ENCODE data around the gene SIRT3. TPM values are rescaled to one million over a fixed set of nuclear protein-coding genes. Genes with fewer than 3 reads are reported as not detected.
A peak's percentile ranks its signal among the peaks of the same experiment; 100 is the strongest.

SIRT3 gene
- total RNA-seq, 1 experiment from 2014 or later: 13.9 TPM

GRCh38 chr11:285021-285893, 49.1 kb upstream of the SIRT3 start:
- Mint-ChIP-seq H3K4me3 (no peak overlapping the region), H3K27ac (peak overlapping the region; percentile 25 to 68 (median 68); a peak in 4 of 7 replicates), H3K9me3 (peaks cover 0 to 2% of the 10 kb centered on the region in 2 experiments; a peak in 1 of 5 replicates), H3K27me3 (ENCODE audit: low read depth) (peaks cover 13% of the 10 kb centered on the region), H3K36me3 (ENCODE audit: insufficient read depth in 1 of 3, low read depth in 3 of 3) (no peaks in the 10 kb centered on the region; a peak in 3 of 7 replicates), H3K4me1 (peaks cover 31 to 39% of the 10 kb centered on the region in 2 experiments)
- no peaks in the 10 kb centered on the region for H3K79me2 ChIP-seq (ENCODE audit: insufficient read depth, low read length)
- no peak overlapping the region for H4K91ac ChIP-seq (ENCODE audit: insufficient read length, low read depth, low read length)
- TF ChIP-seq, protein P1, sequence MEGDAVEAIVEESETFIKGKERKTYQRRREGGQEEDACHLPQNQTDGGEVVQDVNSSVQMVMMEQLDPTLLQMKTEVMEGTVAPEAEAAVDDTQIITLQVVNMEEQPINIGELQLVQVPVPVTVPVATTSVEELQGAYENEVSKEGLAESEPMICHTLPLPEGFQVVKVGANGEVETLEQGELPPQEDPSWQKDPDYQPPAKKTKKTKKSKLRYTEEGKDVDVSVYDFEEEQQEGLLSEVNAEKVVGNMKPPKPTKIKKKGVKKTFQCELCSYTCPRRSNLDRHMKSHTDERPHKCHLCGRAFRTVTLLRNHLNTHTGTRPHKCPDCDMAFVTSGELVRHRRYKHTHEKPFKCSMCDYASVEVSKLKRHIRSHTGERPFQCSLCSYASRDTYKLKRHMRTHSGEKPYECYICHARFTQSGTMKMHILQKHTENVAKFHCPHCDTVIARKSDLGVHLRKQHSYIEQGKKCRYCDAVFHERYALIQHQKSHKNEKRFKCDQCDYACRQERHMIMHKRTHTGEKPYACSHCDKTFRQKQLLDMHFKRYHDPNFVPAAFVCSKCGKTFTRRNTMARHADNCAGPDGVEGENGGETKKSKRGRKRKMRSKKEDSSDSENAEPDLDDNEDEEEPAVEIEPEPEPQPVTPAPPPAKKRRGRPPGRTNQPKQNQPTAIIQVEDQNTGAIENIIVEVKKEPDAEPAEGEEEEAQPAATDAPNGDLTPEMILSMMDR (conservative IDR thresholded peaks at IDR 0.05): no peak
- H3K23me2 ChIP-seq (ENCODE audit: insufficient read length, low read depth, low read length, poor library complexity, severe bottlenecking): peaks cover 9% of the 10 kb centered on the region
- no peak overlapping the region for H2BK5ac ChIP-seq (ENCODE audit: insufficient read length, low read length)
- H3K56ac ChIP-seq (ENCODE audit: insufficient read length, low read depth, low read length): no peak overlapping the region
- no peak overlapping the region for H4K5ac ChIP-seq (ENCODE audit: insufficient read length, low read depth, low read length)
- H3K4ac ChIP-seq (ENCODE audit: low read depth, low read length): no peak overlapping the region
- peak; percentile 26 for DNase-seq
- H3T11ph ChIP-seq (ENCODE audit: low read length): no peak overlapping the region
- no peak overlapping the region for H2BK15ac ChIP-seq (ENCODE audit: low read depth, low read length)
- no peak overlapping the region for H3K9ac ChIP-seq (ENCODE audit: extremely low read depth, insufficient read length, low read length)
- H2BK120ac ChIP-seq (ENCODE audit: low read depth, low read length, poor library complexity, severe bottlenecking): no peak overlapping the region
- no peak overlapping the region for H3K27ac ChIP-seq (ENCODE audit: insufficient read length, low read depth, low read length)
- H3K27me3 ChIP-seq (ENCODE audit: insufficient read depth, low read length): peaks cover 7% of the 10 kb centered on the region; the same call in 1 of the 2 replicates
- no peaks in the 10 kb centered on the region for H3K79me1 ChIP-seq (ENCODE audit: insufficient read depth, low read depth, low read length, poor library complexity, severe bottlenecking)
- no peaks in the 10 kb centered on the region for H3K4me1 ChIP-seq (ENCODE audit: insufficient read depth, low read length)
- no peak overlapping the region for H2BK12ac ChIP-seq (ENCODE audit: insufficient read length, low read depth, low read length)
- H3K23ac ChIP-seq (ENCODE audit: insufficient read length, low read depth, low read length): no peak overlapping the region
- no CpG with 5 or more reads among the region's 29 CpGs for WGBS (ENCODE audit: extremely low coverage, insufficient read length, low lambda C conversion rate)
- H4K20me1 ChIP-seq (ENCODE audit: control insufficient read depth, insufficient read depth, insufficient read length): no peaks in the 10 kb centered on the region
- H3K18ac ChIP-seq (ENCODE audit: insufficient read length, low read depth, low read length): no peak overlapping the region
- H3K14ac ChIP-seq (ENCODE audit: insufficient read depth, low read length): no peak overlapping the region; the same call in 1 of the 2 replicates
- H2AK5ac ChIP-seq (ENCODE audit: insufficient read length, low read length): no peak overlapping the region
- no peak overlapping the region for H2BK20ac ChIP-seq (ENCODE audit: low read depth, low read length, poor library complexity, severe bottlenecking)
- H2AFZ ChIP-seq (ENCODE audit: low read length): no peak overlapping the region
- H3K4me2 ChIP-seq (ENCODE audit: insufficient read depth, insufficient read length, low read length): no peak overlapping the region
- no peaks in the 10 kb centered on the region for H3K9me3 ChIP-seq (ENCODE audit: control insufficient read depth, low read depth, low read length)
- no peak overlapping the region for H4K8ac ChIP-seq (replicated peaks; ENCODE audit: insufficient read length, low read depth, low read length)

Data from H9 (cell line).